K562 treated with DMSO at 1 percent for 48 hours (cell line): Measurements from ENCODE around the gene PROS1. TPM values are rescaled to one million over a fixed set of nuclear protein-coding genes. Genes with fewer than 3 reads are reported as not detected.

ENCODE experiments used
- total RNA-seq: library from RNA; unstranded; fragments of 300-600 nt; gene quantifications from 2 replicates; pipeline ENCODE4 v1.2.3, GENCODE V29; 2022; ENCODE audit warnings: low replicate concordance; ENCODE audit errors: extremely low read depth

The PROS1 gene
- total RNA-seq: not detected in 2 replicates

DNA sequence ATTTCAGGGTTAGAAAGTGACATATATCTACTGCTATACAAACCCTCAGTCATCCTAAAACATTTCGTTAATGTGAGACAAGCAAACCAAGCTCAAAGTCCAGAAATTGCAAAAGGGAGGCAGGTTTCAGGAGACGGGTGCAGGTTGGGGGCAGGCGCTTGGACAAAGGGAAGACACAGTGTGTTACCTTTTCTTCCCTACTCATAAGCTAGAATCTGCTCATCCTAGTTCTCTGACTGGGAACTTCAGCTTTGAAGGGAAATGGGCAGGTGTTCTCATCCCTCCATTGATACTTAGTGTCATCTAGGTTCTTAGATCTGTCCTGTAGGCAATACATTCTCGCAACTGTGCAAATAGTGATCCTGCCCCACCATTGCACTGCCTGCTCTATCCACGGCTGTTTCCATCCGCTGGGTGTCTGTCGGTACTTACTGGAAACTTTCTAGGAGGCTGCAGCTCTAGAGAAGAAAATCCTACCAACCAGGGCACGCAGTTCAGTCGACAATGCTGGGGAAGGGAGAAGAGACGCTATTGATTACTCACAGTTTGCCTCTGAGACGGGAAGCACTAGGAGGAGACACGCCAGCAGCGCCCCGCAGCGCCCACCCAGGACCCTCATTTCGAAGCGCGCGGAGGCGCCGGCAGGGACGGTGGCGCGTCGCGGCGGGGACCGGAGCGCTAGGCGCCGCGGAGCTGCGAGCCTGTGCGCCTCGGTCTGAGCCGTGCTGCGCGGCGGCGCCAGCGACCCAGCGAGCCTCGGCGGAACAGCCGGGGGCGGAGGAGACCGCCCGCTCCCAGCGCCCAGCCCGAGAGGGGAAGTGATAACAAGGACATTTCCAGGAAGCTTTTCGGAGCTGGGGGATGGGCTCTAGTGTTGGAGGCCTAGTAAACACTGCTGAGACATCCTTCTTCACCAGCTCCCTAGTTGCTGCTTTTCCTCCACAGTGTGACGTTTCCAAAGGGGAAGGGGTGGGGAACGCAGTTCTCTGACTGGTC is at the start of gene PROS1:
TSS of gene PROS1 (minus strand) at position 766 of the 996 bp plus-strand sequence. CDS start at position 619, 147 bp downstream.

DNA sequence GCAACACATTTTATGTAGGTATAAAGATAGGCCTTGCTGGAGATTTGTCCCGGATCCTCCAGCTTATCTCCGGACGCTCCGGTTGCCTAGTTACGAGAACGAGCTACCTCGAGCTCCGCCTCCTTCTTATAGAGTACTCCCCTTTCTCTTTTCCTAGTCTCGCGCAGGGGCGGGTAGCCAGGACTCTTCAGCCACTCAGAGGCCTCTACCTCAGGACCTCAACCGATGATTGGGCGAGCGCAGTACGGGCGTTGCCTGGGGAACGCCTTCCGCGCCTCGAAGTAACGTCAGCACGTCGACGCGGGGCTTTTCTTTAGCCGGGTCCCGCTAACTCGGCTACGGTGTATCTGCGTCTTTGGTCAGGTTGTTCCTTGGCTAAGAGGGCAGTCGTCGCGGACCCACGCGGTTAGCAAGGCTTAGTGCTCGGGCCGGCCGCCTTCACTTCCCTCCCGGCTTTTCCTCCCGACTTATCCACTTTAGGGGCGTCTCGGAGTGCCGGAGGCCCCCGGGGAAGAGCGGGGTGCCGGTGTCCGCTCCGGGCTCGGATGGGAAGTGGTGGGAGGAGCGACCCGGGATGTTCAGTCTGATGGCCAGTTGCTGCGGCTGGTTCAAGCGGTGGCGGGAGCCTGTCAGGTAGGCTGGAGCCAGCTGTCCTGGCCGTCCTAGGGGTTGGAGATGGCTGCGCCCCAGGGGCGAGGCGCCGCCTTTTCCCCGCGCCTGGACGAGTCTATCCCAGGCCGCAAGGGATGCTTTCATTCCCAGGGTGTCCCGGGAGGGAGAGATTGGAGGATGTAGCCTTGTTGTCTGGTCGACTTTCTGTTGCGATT is 6.4 kb upstream of the PROS1 start, which contains the start of gene ARL13B:
TSS of gene ARL13B (plus strand) at position 306 of the 827 bp plus-strand sequence. CDS start at position 575, 269 bp downstream.

Other genes with a start within 250 kb of the PROS1 start
- gene ARL13B, start 6.3 kb upstream of the PROS1 start, total RNA-seq: not detected in 2 replicates
- gene STX19, start 54.7 kb upstream of the PROS1 start, total RNA-seq: not detected in 2 replicates
- gene DHFR2, start 89.0 kb upstream of the PROS1 start, total RNA-seq: not detected in 2 replicates
- not detected in 2 replicates for gene NSUN3, start 89.2 kb upstream of the PROS1 start, total RNA-seq